ENCODE results near the gene PTPN3.

GRCh38 chr9:109424618-109425017, 73.5 kb downstream of the PTPN3 start:
- TF ChIP-seq CTCF (conservative IDR thresholded peaks at IDR 0.05) (no peak), ZFX (IDR thresholded peaks at IDR 0.05) (no peak)

All from C4-2B (cell line).